HG03066 (cell line): ENCODE measurements around the gene NDRG3.
A peak's percentile ranks its signal among the peaks of the same experiment; 100 is the strongest.

Source experiments
- ATAC-seq: cut with Tn5 transposase; IDR thresholded peaks from one replicate; pipeline ENCODE4 v1.9.1; 2021; ENCODE audit warnings: low read depth; ENCODE audit not compliant: unreplicated experiment

Gene NDRG3

GRCh38 chr20:36761125-36761524 lies 15.2 kb upstream of the NDRG3 start:
- no peak for ATAC-seq

- no peak for ATAC-seq
Measured at GRCh38 chr20:36760647-36761046, 14.8 kb upstream of the NDRG3 start.

- no peak for ATAC-seq
Measured at GRCh38 chr20:36758276-36758675, 12.4 kb upstream of the NDRG3 start.

- no peak for ATAC-seq
Measured at GRCh38 chr20:36756496-36756895, 10.6 kb upstream of the NDRG3 start.

- no peak for ATAC-seq
Measured at GRCh38 chr20:36754656-36755222, 8.8 kb upstream of the NDRG3 start.

GRCh38 chr20:36752582-36752981 lies 6.7 kb upstream of the NDRG3 start:
- ATAC-seq, result no peak

- ATAC-seq, result peak; percentile 17
Measured at GRCh38 chr20:36745234-36745926, 510 bp downstream of the NDRG3 start.

GRCh38 chr20:36744764-36745191 lies 1.1 kb downstream of the NDRG3 start:
- no peak for ATAC-seq

- ATAC-seq, result no peak
Measured at GRCh38 chr20:36744243-36744642, 1.6 kb downstream of the NDRG3 start.

- no peak for ATAC-seq
Measured at GRCh38 chr20:36742558-36742957, 3.3 kb downstream of the NDRG3 start.

- ATAC-seq, result no peak
Measured at GRCh38 chr20:36741072-36741471, 4.8 kb downstream of the NDRG3 start.

- no peak for ATAC-seq
Measured at GRCh38 chr20:36737183-36737499, 8.7 kb downstream of the NDRG3 start.

GRCh38 chr20:36736451-36737182 lies 9.3 kb downstream of the NDRG3 start:
- ATAC-seq, result no peak

GRCh38 chr20:36732456-36732855 lies 13.4 kb downstream of the NDRG3 start:
- ATAC-seq, result no peak

GRCh38 chr20:36728986-36729385 lies 16.9 kb downstream of the NDRG3 start:
- no peak for ATAC-seq

- ATAC-seq, result no peak
Measured at GRCh38 chr20:36726168-36726567, 19.7 kb downstream of the NDRG3 start.

- ATAC-seq, result no peak
Measured at GRCh38 chr20:36720510-36720909, 25.4 kb downstream of the NDRG3 start.

GRCh38 chr20:36717657-36718056 lies 28.2 kb downstream of the NDRG3 start:
- ATAC-seq, result no peak

- no peak for ATAC-seq
Measured at GRCh38 chr20:36717021-36717420, 28.9 kb downstream of the NDRG3 start.

GRCh38 chr20:36712775-36713174 lies 33.1 kb downstream of the NDRG3 start:
- no peak for ATAC-seq

GRCh38 chr20:36709126-36709525 lies 36.8 kb downstream of the NDRG3 start:
- ATAC-seq, result no peak

GRCh38 chr20:36703530-36703929 lies 42.4 kb downstream of the NDRG3 start:
- ATAC-seq, result no peak
